Activated B cell treated with CpG ODN at 0.5 μM for 24 hours (primary cell): ENCODE data around the gene DMRT3. TPM values are rescaled to one million over a fixed set of nuclear protein-coding genes. Genes with fewer than 3 reads are reported as not detected.

Source experiments
- ATAC-seq: fragments of 200-7000 bp; cut with Tn5 transposase; one replicate; pipeline ENCODE4 v1.10.0; 2021; ENCODE audit warnings: low read depth, mild to moderate bottlenecking, moderate library complexity
- CTCF ChIA-PET: fragments of 350-600 bp; sonication (Branson Sonifier 250); formaldehyde crosslinking; loops from one replicate; lab custom pipeline; 2021; ENCODE audit warnings: antibody characterized with exemption; lab: Charles Lee
- POLR2A ChIA-PET: fragments of 350-600 bp; sonication (Branson Sonifier 250); formaldehyde crosslinking; loops from one replicate; lab custom pipeline; 2021; ENCODE audit warnings: antibody characterized with exemption; lab: Charles Lee
- DNase-seq: peaks from one replicate; pipeline ENCODE4 v3.0.0; 2022
- H3K27ac Mint-ChIP-seq: one replicate; pipeline ENCODE4 v1.8.0; 2020; ENCODE audit warnings: mixed read lengths
- H3K27me3 Mint-ChIP-seq: one replicate; pipeline ENCODE4 v1.8.0; 2021; ENCODE audit warnings: mixed read lengths
- H3K36me3 Mint-ChIP-seq: one replicate; pipeline ENCODE4 v1.8.0; 2021; ENCODE audit warnings: low read depth, mixed read lengths
- H3K4me1 Mint-ChIP-seq: one replicate; pipeline ENCODE4 v1.8.0; 2021; ENCODE audit warnings: mixed read lengths
- H3K4me3 Mint-ChIP-seq: one replicate; pipeline ENCODE4 v1.8.0; 2020; ENCODE audit warnings: mild to moderate bottlenecking, mixed read lengths
- H3K9me3 Mint-ChIP-seq: one replicate; pipeline ENCODE4 v1.8.0; 2020; ENCODE audit warnings: mixed read lengths
- CTCF ChIP-seq: fragments of 200-600 bp; IDR thresholded peaks from one replicate; pipeline ENCODE4 v1.8.0; 2022; ENCODE audit warnings: antibody characterized with exemption, mild to moderate bottlenecking
- intact Hi-C: fragments of 100-400 bp; cut with micrococcal nuclease; formaldehyde crosslinking; loops from one replicate; pipeline ENCODE4 v1.15.1; 2024
- total RNA-seq: library from RNA; stranded (reverse); gene quantifications from 2 replicates; pipeline ENCODE4 v1.2.3, GENCODE V29; 2022

Gene DMRT3
- total RNA-seq, 1 donor from 2014 or later, result not detected

GRCh38 chr9:1001838-1002237, 25.4 kb downstream of the DMRT3 start:
- Mint-ChIP-seq H3K9me3 (no peaks in the 10 kb centered on the region), H3K4me3 (no peak overlapping the region), H3K27ac (no peak overlapping the region), H3K36me3 (no peaks in the 10 kb centered on the region), H3K4me1 (peaks cover 2% of the 10 kb centered on the region), H3K27me3 (peaks cover 9% of the 10 kb centered on the region)
- ChIA-PET POLR2A (no interaction called here), CTCF (no interaction called here)
- intact Hi-C loops, result loop anchor here (10.0 kb wide), 1 partner anchor 617 kb away; no protein-coding TSS in a partner anchor
- no peak for TF ChIP-seq CTCF
- no peak for DNase-seq
- no peak for ATAC-seq

DNA sequence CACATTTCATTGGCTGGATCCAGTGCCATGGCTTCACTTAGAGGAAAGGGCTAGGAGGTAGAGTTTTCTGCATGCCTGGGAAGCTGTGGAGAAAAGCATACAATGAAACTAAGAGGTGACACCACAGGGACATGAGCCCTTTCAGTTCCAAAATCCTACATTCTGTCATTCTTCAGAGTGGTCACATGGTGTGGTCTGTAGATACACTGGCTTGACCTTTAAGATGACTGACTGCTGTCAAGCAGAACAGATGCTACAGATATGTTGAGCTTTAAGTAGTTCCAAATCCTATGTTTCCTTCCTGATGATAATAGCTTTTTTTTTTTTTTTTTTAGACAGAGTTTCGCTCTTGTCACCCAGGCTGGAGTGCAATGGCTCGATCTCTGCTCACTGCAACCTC, 26.2 kb downstream of the DMRT3 start:
- peaks cover 2% of the 10 kb centered on the region for H3K4me1 Mint-ChIP-seq
- TF ChIP-seq CTCF, result no peak
- intact Hi-C loops, result loop anchor here (10.0 kb wide), 1 partner anchor 618 kb away; no protein-coding TSS in a partner anchor
- ChIA-PET POLR2A (no interaction called here), CTCF (no interaction called here)
- no peak for DNase-seq
- ATAC-seq, result no peak
- H3K9me3 Mint-ChIP-seq, result no peaks in the 10 kb centered on the region
- no peaks in the 10 kb centered on the region for H3K36me3 Mint-ChIP-seq
- H3K27me3 Mint-ChIP-seq, result peaks cover 15% of the 10 kb centered on the region
- H3K4me3 Mint-ChIP-seq, result no peak overlapping the region
- H3K27ac Mint-ChIP-seq, result no peak overlapping the region

GRCh38 chr9:1005043-1005667, 28.7 kb downstream of the DMRT3 start:
- Mint-ChIP-seq H3K27me3 (peaks cover 31% of the 10 kb centered on the region), H3K27ac (no peak overlapping the region), H3K4me1 (no peaks in the 10 kb centered on the region), H3K4me3 (no peak overlapping the region), H3K9me3 (no peaks in the 10 kb centered on the region), H3K36me3 (no peaks in the 10 kb centered on the region)
- ChIA-PET POLR2A (no interaction called here), CTCF (interaction anchor here (1.0 to 2.1 kb wide), 2 partner anchors 106 to 112 kb away, joined by 5 to 13 read pairs; no protein-coding TSS in a partner anchor)
- intact Hi-C loops, result loop anchor here (1.0 to 10.0 kb wide), 2 partner anchors 112 to 620 kb away; no protein-coding TSS in a partner anchor
- no peak for DNase-seq
- no peak for ATAC-seq
- TF ChIP-seq CTCF, result no peak

- DNase-seq, result no peak
- no peaks in the 10 kb centered on the region for H3K36me3 Mint-ChIP-seq
- intact Hi-C loops, result loop anchor here (10.0 kb wide), 1 partner anchor 623 kb away; no protein-coding TSS in a partner anchor
- peaks cover 31% of the 10 kb centered on the region for H3K27me3 Mint-ChIP-seq
- H3K9me3 Mint-ChIP-seq, result no peaks in the 10 kb centered on the region
- H3K4me3 Mint-ChIP-seq, result no peak overlapping the region
- ChIA-PET CTCF (interaction anchor here (1.1 kb wide), 1 partner anchor 113 kb away, joined by 5 read pairs; no protein-coding TSS in a partner anchor), POLR2A (no interaction called here)
- ATAC-seq, result no peak
- no peak overlapping the region for H3K27ac Mint-ChIP-seq
- H3K4me1 Mint-ChIP-seq, result no peaks in the 10 kb centered on the region
- no peak for TF ChIP-seq CTCF
These were observed 30.9 kb downstream of the DMRT3 start for GRCh38 chr9:1007312-1007711.

- no peak for TF ChIP-seq CTCF
- intact Hi-C loops, result loop anchor here (10.0 kb wide), 1 partner anchor 623 kb away; no protein-coding TSS in a partner anchor
- H3K36me3 Mint-ChIP-seq, result no peaks in the 10 kb centered on the region
- H3K9me3 Mint-ChIP-seq, result no peaks in the 10 kb centered on the region
- no peaks in the 10 kb centered on the region for H3K4me1 Mint-ChIP-seq
- POLR2A ChIA-PET, result no interaction called here
- CTCF ChIA-PET, result interaction anchor here (2.1 to 3.7 kb wide), 2 partner anchors 11 to 114 kb away, joined by 7 to 22 read pairs; no protein-coding TSS in a partner anchor
- no peak overlapping the region for H3K4me3 Mint-ChIP-seq
- ATAC-seq, result no peak
- no peak overlapping the region for H3K27ac Mint-ChIP-seq
- H3K27me3 Mint-ChIP-seq, result peaks cover 31% of the 10 kb centered on the region
- no peak for DNase-seq
These were observed 31.8 kb downstream of the DMRT3 start for GRCh38 chr9:1008216-1008615.
